ENCODE data around the gene FLRT2. TPM values are rescaled to one million over a fixed set of nuclear protein-coding genes. Genes with fewer than 3 reads are reported as not detected.
A peak's percentile ranks its signal among the peaks of the same experiment; 100 is the strongest.

Gene FLRT2
- total RNA-seq, 1 donor, result 72.3 TPM

GRCh38 chr14:85533861-85534291 is 3.9 kb downstream of the FLRT2 start:
- no peak for DNase-seq (ENCODE audit: low read depth)
- H3K4me3 ChIP-seq (ENCODE audit: low read depth, low read length), result peak overlapping the region; percentile 92
- no peak for TF ChIP-seq CTCF (IDR thresholded peaks at IDR 0.05; ENCODE audit: insufficient read depth, low read length)

- DNase-seq (ENCODE audit: low read depth), result no peak
- H3K4me3 ChIP-seq (ENCODE audit: low read depth, low read length), result peak overlapping the region; percentile 92
- TF ChIP-seq CTCF (IDR thresholded peaks at IDR 0.05; ENCODE audit: insufficient read depth, low read length), result no peak
Measured at GRCh38 chr14:85534458-85535293, 4.7 kb downstream of the FLRT2 start.

GRCh38 chr14:85535321-85535720 is 5.4 kb downstream of the FLRT2 start:
- peak overlapping the region; percentile 92 for H3K4me3 ChIP-seq (ENCODE audit: low read depth, low read length)

GRCh38 chr14:85535991-85536832 is 6.3 kb downstream of the FLRT2 start:
- DNase-seq (ENCODE audit: low read depth), result peak; percentile 79
- peak; percentile 35 for TF ChIP-seq CTCF (IDR thresholded peaks at IDR 0.05; ENCODE audit: insufficient read depth, low read length)
- peak overlapping the region; percentile 92 for H3K4me3 ChIP-seq (ENCODE audit: low read depth, low read length)

More at GRCh38 chr14:85535321-85535720, 5.4 kb downstream of the FLRT2 start:
- no peak for DNase-seq (ENCODE audit: low read depth)
- no peak for TF ChIP-seq CTCF (IDR thresholded peaks at IDR 0.05; ENCODE audit: insufficient read depth, low read length)

- peak overlapping the region; percentile 26 for H3K4me3 ChIP-seq (ENCODE audit: low read depth, low read length)
- DNase-seq (ENCODE audit: low read depth), result peak; percentile 73
Measured at GRCh38 chr14:85536833-85537190, 6.9 kb downstream of the FLRT2 start.

GRCh38 chr14:85537526-85537925 is 7.6 kb downstream of the FLRT2 start:
- no peak for TF ChIP-seq CTCF (IDR thresholded peaks at IDR 0.05; ENCODE audit: insufficient read depth, low read length)
- DNase-seq (ENCODE audit: low read depth), result no peak
- peak overlapping the region; percentile 1 for H3K4me3 ChIP-seq (ENCODE audit: low read depth, low read length)

More at GRCh38 chr14:85536833-85537190, 6.9 kb downstream of the FLRT2 start:
- no peak for TF ChIP-seq CTCF (IDR thresholded peaks at IDR 0.05; ENCODE audit: insufficient read depth, low read length)
